PFSK-1 (cell line): Measurements from ENCODE around the gene TTC34.

ENCODE experiments used
- FOXP2 ChIP-seq: optimal IDR thresholded peaks from 2 replicates; pipeline ENCODE3; 2011; ENCODE audit warnings: borderline replicate concordance, control low read depth, inconsistent platforms; ENCODE audit not compliant: insufficient read depth; ENCODE audit errors: extremely low read length, extremely low read depth
- POLR2AphosphoS5 ChIP-seq: IDR thresholded peaks from 2 replicates; pipeline ENCODE4 v1.6.1; 2012; ENCODE audit warnings: low read depth, mild to moderate bottlenecking, control low read depth, low read length, moderate library complexity
- SIN3A ChIP-seq: IDR thresholded peaks from 2 replicates; pipeline ENCODE4 v1.6.1; 2012; ENCODE audit warnings: mild to moderate bottlenecking, low read length, moderate library complexity, borderline replicate concordance; ENCODE audit not compliant: insufficient read depth
- TAF1 ChIP-seq: IDR thresholded peaks from 2 replicates; pipeline ENCODE4 v1.6.1; 2012; ENCODE audit warnings: low read length, control low read depth, borderline replicate concordance; ENCODE audit not compliant: insufficient read depth
- TF ChIP-seq, protein P1 (sequence below), 2 experiments: IDR thresholded peaks; 2 replicates each; pipeline versions ENCODE4 v1.6.1 to v1.8.0; 2011 to 2012; ENCODE audit warnings: low read depth in 2 of 2, low read length in 2 of 2, control low read depth in 1 of 2, inconsistent platforms in 1 of 2, mild to moderate bottlenecking in 1 of 2, moderate library complexity in 1 of 2; ENCODE audit not compliant: insufficient read depth in 1 of 2

Gene TTC34

DNA sequence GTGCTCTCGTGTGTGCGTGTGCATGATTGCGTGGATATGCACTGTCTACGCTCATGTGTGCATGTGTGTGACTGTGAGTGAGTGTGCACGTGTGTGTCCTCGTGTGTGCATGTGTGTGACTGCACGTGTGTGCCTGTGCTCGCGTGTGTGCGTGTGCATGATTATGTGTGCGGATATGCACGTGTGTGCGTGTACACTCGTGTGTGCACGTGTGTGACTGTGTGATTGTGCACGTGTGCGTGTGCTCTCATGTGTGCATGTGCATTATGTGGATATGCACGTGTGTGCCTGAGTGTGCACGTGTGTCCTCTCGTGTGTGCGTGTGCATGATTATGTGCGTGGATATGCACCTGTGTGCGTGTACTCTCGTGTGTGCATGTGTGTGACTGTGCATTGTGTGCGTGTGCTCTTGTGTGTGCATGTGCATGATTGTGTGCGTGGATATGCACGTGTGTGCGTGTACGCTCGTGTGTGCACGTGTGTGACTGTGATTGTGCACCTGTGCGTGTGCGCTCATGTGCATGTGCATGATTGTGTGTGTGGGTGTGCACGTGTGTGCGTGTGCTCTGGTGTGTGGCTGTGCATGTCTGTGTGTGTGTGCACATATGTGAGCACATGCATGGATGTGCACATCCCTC is 170.9 kb downstream of the TTC34 start:
- no peak for TF ChIP-seq FOXP2
- TF ChIP-seq, protein P1, sequence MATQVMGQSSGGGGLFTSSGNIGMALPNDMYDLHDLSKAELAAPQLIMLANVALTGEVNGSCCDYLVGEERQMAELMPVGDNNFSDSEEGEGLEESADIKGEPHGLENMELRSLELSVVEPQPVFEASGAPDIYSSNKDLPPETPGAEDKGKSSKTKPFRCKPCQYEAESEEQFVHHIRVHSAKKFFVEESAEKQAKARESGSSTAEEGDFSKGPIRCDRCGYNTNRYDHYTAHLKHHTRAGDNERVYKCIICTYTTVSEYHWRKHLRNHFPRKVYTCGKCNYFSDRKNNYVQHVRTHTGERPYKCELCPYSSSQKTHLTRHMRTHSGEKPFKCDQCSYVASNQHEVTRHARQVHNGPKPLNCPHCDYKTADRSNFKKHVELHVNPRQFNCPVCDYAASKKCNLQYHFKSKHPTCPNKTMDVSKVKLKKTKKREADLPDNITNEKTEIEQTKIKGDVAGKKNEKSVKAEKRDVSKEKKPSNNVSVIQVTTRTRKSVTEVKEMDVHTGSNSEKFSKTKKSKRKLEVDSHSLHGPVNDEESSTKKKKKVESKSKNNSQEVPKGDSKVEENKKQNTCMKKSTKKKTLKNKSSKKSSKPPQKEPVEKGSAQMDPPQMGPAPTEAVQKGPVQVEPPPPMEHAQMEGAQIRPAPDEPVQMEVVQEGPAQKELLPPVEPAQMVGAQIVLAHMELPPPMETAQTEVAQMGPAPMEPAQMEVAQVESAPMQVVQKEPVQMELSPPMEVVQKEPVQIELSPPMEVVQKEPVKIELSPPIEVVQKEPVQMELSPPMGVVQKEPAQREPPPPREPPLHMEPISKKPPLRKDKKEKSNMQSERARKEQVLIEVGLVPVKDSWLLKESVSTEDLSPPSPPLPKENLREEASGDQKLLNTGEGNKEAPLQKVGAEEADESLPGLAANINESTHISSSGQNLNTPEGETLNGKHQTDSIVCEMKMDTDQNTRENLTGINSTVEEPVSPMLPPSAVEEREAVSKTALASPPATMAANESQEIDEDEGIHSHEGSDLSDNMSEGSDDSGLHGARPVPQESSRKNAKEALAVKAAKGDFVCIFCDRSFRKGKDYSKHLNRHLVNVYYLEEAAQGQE (IDR thresholded peaks at IDR 0.05; ENCODE audit: insufficient read depth in 1 of 2, low read depth in 2 of 2, low read length in 2 of 2) = no peak
- TF ChIP-seq POLR2AphosphoS5 = no peak
- no peak for TF ChIP-seq TAF1
- no peak for TF ChIP-seq SIN3A

DNA sequence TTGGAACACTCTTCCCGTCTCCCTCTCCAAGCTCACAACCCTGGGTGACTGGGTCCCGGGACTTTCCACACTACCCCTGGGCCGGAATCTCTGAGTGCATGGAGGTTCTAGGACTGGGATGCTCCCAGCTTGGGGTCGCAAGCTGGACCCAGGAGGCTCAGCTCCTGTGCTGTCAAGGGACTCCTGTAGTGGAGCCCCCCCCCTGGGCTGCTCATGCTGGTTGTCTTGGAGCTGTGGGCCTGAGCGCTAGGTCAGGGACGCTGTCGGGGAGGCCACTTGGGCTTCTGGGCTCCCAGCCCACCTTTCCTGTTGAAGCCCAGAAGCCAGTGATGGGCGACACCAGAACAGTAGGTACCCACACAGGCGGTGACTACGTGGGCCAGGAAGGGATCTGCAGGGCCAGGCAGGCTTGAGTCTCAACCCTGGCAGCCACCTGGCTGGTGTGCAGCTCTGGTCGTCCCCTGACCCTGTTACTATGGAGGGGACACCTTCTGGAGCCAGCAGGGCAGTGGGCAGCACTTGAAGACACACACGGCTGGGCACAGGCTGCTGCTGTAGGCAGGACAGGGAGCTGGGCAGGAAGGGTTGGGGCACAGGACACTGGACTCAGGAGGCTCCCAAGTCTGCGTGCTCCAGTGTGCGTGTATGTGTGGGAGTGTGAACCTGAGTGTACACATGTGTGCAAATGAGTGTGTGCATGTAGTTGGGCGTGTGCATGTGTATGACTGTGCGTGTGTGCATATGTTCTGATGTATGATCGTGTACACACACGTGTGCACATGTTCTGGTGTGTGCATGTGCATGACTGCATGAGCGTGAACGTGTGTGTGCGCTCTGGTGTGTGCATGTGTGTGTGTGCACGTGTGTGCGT is 171.6 kb downstream of the TTC34 start:
- no peak for TF ChIP-seq POLR2AphosphoS5
- TF ChIP-seq SIN3A = no peak
- TF ChIP-seq, protein P1 (IDR thresholded peaks at IDR 0.05; ENCODE audit: insufficient read depth in 1 of 2, low read depth in 2 of 2, low read length in 2 of 2) = no peak
- TF ChIP-seq TAF1 = no peak

DNA sequence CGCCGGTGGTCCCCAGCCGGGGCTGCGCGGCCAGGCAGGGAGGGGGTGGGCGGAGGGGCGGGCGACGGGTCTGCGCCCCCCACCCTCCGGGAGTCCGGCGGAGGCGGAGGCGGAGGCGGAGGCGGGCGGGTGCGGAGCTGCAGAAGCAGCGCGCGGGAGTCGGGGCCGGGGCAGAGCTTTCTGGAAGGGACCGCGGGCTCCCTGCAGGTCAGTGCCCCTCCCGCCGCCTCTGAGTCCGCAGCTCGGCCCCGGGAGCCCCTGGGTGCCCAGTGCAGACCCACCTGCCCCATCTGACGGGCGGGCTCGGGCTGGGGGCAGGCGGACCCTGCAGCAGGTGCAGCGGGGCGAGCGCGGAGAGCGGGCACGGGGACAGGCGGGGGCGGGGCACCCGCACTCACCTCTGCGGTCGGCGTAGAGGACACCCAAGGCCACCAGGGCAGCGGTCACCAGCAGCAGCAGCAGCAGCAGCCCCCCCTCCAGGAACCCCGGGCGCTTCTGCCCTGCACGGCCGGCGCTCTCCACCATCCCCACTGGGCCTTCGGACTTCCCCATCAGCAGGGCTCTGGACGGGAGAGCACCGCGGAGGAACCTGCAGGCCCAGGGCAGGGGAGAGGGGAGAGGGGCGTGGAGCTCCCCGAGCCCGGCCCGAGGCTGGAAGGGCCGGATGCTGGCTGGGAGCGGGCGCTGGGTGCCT is 172.4 kb downstream of the TTC34 start:
- no peak for TF ChIP-seq TAF1
- no peak for TF ChIP-seq POLR2AphosphoS5
- no peak for TF ChIP-seq FOXP2
- TF ChIP-seq, protein P1 (IDR thresholded peaks at IDR 0.05; ENCODE audit: insufficient read depth in 1 of 2, low read depth in 2 of 2, low read length in 2 of 2) = no peak
- TF ChIP-seq SIN3A = no peak

DNA sequence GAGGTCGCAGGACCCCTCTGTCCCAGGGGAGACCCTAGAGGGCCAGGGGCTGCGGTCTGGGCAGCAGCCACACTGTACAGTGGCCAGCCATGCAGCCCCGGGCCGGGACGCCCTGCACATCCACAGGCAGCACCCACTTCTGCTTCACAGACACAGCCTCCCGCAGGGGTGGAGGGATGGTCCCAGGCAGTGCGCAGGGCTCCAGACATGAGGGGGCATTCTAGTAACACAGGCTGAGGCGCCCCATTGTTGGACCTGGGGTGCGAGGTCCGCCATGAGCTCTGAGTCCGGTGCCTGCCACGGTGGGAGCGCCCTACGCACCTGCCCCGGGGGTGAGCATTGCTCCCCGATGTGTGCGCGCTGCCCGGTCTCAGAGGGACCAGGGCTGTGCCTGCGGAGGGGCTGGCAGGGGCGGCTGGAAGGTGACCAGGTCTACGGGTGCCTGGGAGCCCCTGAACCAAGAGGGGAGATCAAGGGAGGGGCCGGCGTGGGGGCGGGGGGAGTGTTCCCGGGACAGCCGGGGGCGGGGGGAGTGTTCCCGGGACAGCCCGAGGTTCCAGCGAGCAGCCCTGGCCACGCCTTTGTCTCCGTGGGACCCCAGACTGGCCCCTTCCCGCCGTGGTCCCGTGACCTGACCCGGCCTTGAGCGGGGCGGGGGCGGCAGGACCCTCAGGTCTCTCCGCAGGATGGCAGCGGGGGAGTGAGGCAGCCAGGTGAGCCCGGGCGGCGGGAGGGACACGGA is 173.1 kb downstream of the TTC34 start:
- TF ChIP-seq TAF1 (no peak), SIN3A (no peak), FOXP2 (no peak)
- TF ChIP-seq, protein P1 (IDR thresholded peaks at IDR 0.05; ENCODE audit: insufficient read depth in 1 of 2, low read depth in 2 of 2, low read length in 2 of 2) = no peak
